GM23338 (cell line): Measurements from ENCODE around the gene ARMH4. TPM values are rescaled to one million over a fixed set of nuclear protein-coding genes. Genes with fewer than 3 reads are reported as not detected.

Source experiments
- ATAC-seq: fragments of 200-7000 bp; cut with Tn5 transposase; 3 replicates; pipeline ENCODE4 v1.9.1; 2020
- DNase-seq: peaks from one replicate; pipeline ENCODE4 v3.0.0-alpha.2; 2015; ENCODE audit warnings: low spot score
- H2AFZ ChIP-seq: fragments of 200-600 bp; sonication (generic); 2 replicates; pipeline ENCODE4 v1.8.0; 2016; ENCODE audit warnings: antibody characterized with exemption, mild to moderate bottlenecking, moderate library complexity
- H3F3A ChIP-seq: fragments of 200-600 bp; sonication (generic); replicated peaks from 2 replicates; pipeline ENCODE4 v1.8.0; 2017; ENCODE audit warnings: antibody characterized with exemption, mixed run types, low read depth
- H3K27ac ChIP-seq: fragments of 200-600 bp; sonication (generic); 2 replicates; pipeline ENCODE4 v1.6.1; 2016; ENCODE audit warnings: low read depth
- H3K27me3 ChIP-seq: fragments of 200-600 bp; sonication (generic); 2 replicates; pipeline ENCODE4 v1.8.0; 2016; ENCODE audit warnings: mild to moderate bottlenecking, mixed run types, moderate library complexity; ENCODE audit not compliant: insufficient read depth
- H3K36me3 ChIP-seq: fragments of 200-600 bp; sonication (generic); 2 replicates; pipeline ENCODE4 v1.8.0; 2016; ENCODE audit warnings: mild to moderate bottlenecking; ENCODE audit not compliant: insufficient read depth
- H3K4me1 ChIP-seq: fragments of 200-600 bp; sonication (generic); 2 replicates; pipeline ENCODE4 v1.8.0; 2016; ENCODE audit warnings: mild to moderate bottlenecking, moderate library complexity; ENCODE audit not compliant: insufficient read depth
- H3K4me2 ChIP-seq: fragments of 200-600 bp; sonication (generic); 2 replicates; pipeline ENCODE4 v1.7.1; 2017; ENCODE audit warnings: mixed run types
- H3K4me3 ChIP-seq: fragments of 200-600 bp; sonication (generic); 2 replicates; pipeline ENCODE4 v1.6.1; 2016; ENCODE audit warnings: mixed run types
- H3K79me2 ChIP-seq: fragments of 200-600 bp; sonication (generic); replicated peaks from 2 replicates; pipeline ENCODE4 v1.8.0; 2017; ENCODE audit warnings: mild to moderate bottlenecking; ENCODE audit not compliant: insufficient read depth
- H3K9me2 ChIP-seq: fragments of 200-600 bp; sonication (generic); 2 replicates; pipeline ENCODE4 v1.8.0; 2017; ENCODE audit not compliant: insufficient read depth
- H4K20me1 ChIP-seq: fragments of 200-600 bp; sonication (generic); replicated peaks from 2 replicates; pipeline ENCODE4 v1.8.0; 2017; ENCODE audit warnings: mild to moderate bottlenecking; ENCODE audit not compliant: insufficient read depth
- H3K27ac Mint-ChIP-seq: 2 replicates; pipeline ENCODE4 v1.8.0; 2020; ENCODE audit warnings: inconsistent platforms, mild to moderate bottlenecking, moderate library complexity, mixed read lengths
- H3K27me3 Mint-ChIP-seq: 3 replicates; pipeline ENCODE4 v1.8.0; 2022; ENCODE audit warnings: low read depth, mild to moderate bottlenecking, moderate library complexity, mixed read lengths, inconsistent platforms; ENCODE audit not compliant: insufficient read depth, poor library complexity
- H3K36me3 Mint-ChIP-seq: 3 replicates; pipeline ENCODE4 v1.8.0; 2021; ENCODE audit warnings: low read depth, mild to moderate bottlenecking, inconsistent platforms, moderate library complexity, mixed read lengths
- H3K4me1 Mint-ChIP-seq: 3 replicates; pipeline ENCODE4 v1.8.0; 2020; ENCODE audit warnings: mild to moderate bottlenecking, inconsistent platforms, mixed read lengths
- H3K4me3 Mint-ChIP-seq: 3 replicates; pipeline ENCODE4 v1.8.0; 2021; ENCODE audit warnings: moderate library complexity, mild to moderate bottlenecking, inconsistent platforms, mixed read lengths
- H3K9me3 Mint-ChIP-seq: 3 replicates; pipeline ENCODE4 v1.8.0; 2020; ENCODE audit warnings: moderate library complexity, mild to moderate bottlenecking, inconsistent platforms, mixed read lengths
- CREB1 ChIP-seq: fragments of 250-450 bp; sonication (Bioruptor Pico); IDR thresholded peaks from 2 replicates; pipeline ENCODE4 v1.5.0; 2020; ENCODE audit warnings: low read depth, mild to moderate bottlenecking, moderate library complexity
- CTCF ChIP-seq, 2 experiments: fragments of 200-600 bp in 1 of 2; sonication (generic) in 1 of 2; conservative IDR thresholded peaks; 2 replicates each; pipeline versions ENCODE4 v1.5.1 to v1.6.1; 2016 to 2017; ENCODE audit warnings: antibody characterized with exemption in 2 of 2, low read depth in 2 of 2, mild to moderate bottlenecking in 2 of 2, moderate library complexity in 1 of 2
- EZH2phosphoT487 ChIP-seq: fragments of 200-600 bp; sonication (generic); IDR thresholded peaks from one replicate; pipeline ENCODE4 v1.8.1; 2018; ENCODE audit warnings: antibody characterized with exemption; ENCODE audit not compliant: unreplicated experiment
- JUNB ChIP-seq: IDR thresholded peaks from one replicate; pipeline ENCODE4 v1.6.1; 2016; ENCODE audit warnings: antibody characterized with exemption; ENCODE audit not compliant: unreplicated experiment
- POLR2AphosphoS5 ChIP-seq: IDR thresholded peaks from 2 replicates; pipeline ENCODE4 v1.6.1; 2016; ENCODE audit warnings: antibody characterized with exemption, low read depth
- REST ChIP-seq: IDR thresholded peaks from one replicate; pipeline ENCODE4 v1.6.1; 2018; ENCODE audit warnings: antibody characterized with exemption; ENCODE audit not compliant: unreplicated experiment
- STAT1 ChIP-seq: IDR thresholded peaks from one replicate; pipeline ENCODE4 v1.6.1; 2016; ENCODE audit warnings: antibody characterized with exemption; ENCODE audit not compliant: unreplicated experiment
- ZNF114 ChIP-seq: fragments of 250-450 bp; sonication (Bioruptor Pico); IDR thresholded peaks from 2 replicates; pipeline ENCODE4 v1.5.0; 2020; ENCODE audit warnings: mild to moderate bottlenecking, moderate library complexity
- ZNF331 ChIP-seq: fragments of 250-450 bp; sonication (Bioruptor Pico); IDR thresholded peaks from 2 replicates; pipeline ENCODE4 v1.5.0; 2020; ENCODE audit warnings: low read depth, mild to moderate bottlenecking, moderate library complexity
- ZNF462 ChIP-seq: fragments of 250-450 bp; sonication (Bioruptor Pico); IDR thresholded peaks from 2 replicates; pipeline ENCODE4 v1.5.0; 2020; ENCODE audit warnings: mild to moderate bottlenecking, moderate library complexity
- polyA plus RNA-seq: library from polyadenylated mRNA; unstranded; fragments of >200 nt; fragmentation: Nextera tagmentation; extraction: Ambion mirVana; gene quantifications from 2 replicates; pipeline ENCODE4 v1.2.1, GENCODE V29; 2016
- total RNA-seq: library from RNA; depleted of rRNA; stranded (reverse); fragments of >200 nt; shearing (Covaris generic); gene quantifications from 2 replicates; pipeline ENCODE4 v1.2.3, GENCODE V29; 2014

The ARMH4 gene
- total and polyA plus RNA-seq, 2 experiments from 2014 or later: 15.5 to 20.2 TPM

GRCh38 chr14:57979376-57980048, 172.5 kb downstream of the ARMH4 start (continued):
- TF ChIP-seq JUNB (no peak), POLR2AphosphoS5 (no peak), ZNF462 (CRISPR knock-in tag) (no peak), CREB1 (CRISPR knock-in tag) (no peak), CTCF (conservative IDR thresholded peaks at IDR 0.05; ENCODE audit: low read depth in 2 of 2) (no peak), ZNF114 (CRISPR knock-in tag) (no peak)

- H3K27ac Mint-ChIP-seq: no peak overlapping the region
- H3K4me3 Mint-ChIP-seq: no peak overlapping the region
- no peaks in the 10 kb centered on the region for H3K27me3 Mint-ChIP-seq
- H3K9me3 Mint-ChIP-seq: no peaks in the 10 kb centered on the region
- Histone ChIP-seq H3K4me3 (no peak overlapping the region), H4K20me1 (no peaks in the 10 kb centered on the region), H2AFZ (no peak overlapping the region), H3K79me2 (no peaks in the 10 kb centered on the region), H3K9me2 (peaks cover 21% of the 10 kb centered on the region), H3F3A (no peaks in the 10 kb centered on the region), H3K4me2 (no peak overlapping the region), H3K27me3 (no peaks in the 10 kb centered on the region), H3K27ac (no peak overlapping the region), H3K4me1 (peaks cover 11% of the 10 kb centered on the region; the same call in 1 of the 2 replicates), H3K36me3 (no peaks in the 10 kb centered on the region)
- no peak for ATAC-seq
- H3K36me3 Mint-ChIP-seq: no peaks in the 10 kb centered on the region
- no peak for DNase-seq
- H3K4me1 Mint-ChIP-seq: peaks cover 13% of the 10 kb centered on the region
- TF ChIP-seq CTCF (conservative IDR thresholded peaks at IDR 0.05; ENCODE audit: low read depth in 2 of 2) (no peak), EZH2phosphoT487 (no peak), ZNF331 (CRISPR knock-in tag) (no peak), REST (no peak), CREB1 (CRISPR knock-in tag) (no peak), POLR2AphosphoS5 (no peak), STAT1 (no peak)
Observed at GRCh38 chr14:57976701-57977100, 175.3 kb downstream of the ARMH4 start.
